PFSK-1 (cell line): ENCODE measurements around the gene OLFML2A.

ENCODE experiments used
- POLR2AphosphoS5 ChIP-seq: IDR thresholded peaks from 2 replicates; pipeline ENCODE4 v1.6.1; 2012; ENCODE audit warnings: low read depth, mild to moderate bottlenecking, control low read depth, low read length, moderate library complexity
- REST ChIP-seq, 2 experiments: IDR thresholded peaks; 2 replicates each; pipeline versions ENCODE4 v1.6.1 to v1.8.0; 2011 to 2012; ENCODE audit warnings: low read depth in 2 of 2, low read length in 2 of 2, control low read depth in 1 of 2, inconsistent platforms in 1 of 2, mild to moderate bottlenecking in 1 of 2, moderate library complexity in 1 of 2; ENCODE audit not compliant: insufficient read depth in 1 of 2
- TAF1 ChIP-seq: IDR thresholded peaks from 2 replicates; pipeline ENCODE4 v1.6.1; 2012; ENCODE audit warnings: low read length, control low read depth, borderline replicate concordance; ENCODE audit not compliant: insufficient read depth

- TF ChIP-seq REST (IDR thresholded peaks at IDR 0.05; ENCODE audit: insufficient read depth in 1 of 2, low read depth in 2 of 2, low read length in 2 of 2) (no peak), TAF1 (no peak), POLR2AphosphoS5 (no peak)
Measured at GRCh38 chr9:124792257-124793014, 15.5 kb downstream of the OLFML2A start.
